ENCODE results near the gene SND1.

DNA sequence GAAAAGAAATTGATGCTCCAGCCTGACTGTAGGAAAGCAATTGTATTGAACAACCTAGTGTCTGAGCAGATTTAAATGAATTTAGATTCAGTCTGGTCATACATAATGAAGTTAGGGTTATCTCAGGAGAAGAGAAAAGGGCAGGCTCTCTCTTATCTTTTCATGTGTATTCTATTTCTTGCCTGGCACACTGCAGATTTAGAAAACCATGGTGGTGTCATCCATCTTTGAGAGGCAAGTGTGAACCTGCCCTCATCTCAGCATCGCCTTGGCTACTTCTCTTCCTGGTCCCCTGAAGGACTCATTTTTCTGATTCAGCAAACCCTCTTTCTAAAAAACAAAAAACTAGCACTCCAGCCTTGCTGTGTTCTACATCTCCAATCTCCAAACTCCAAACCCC is 241.6 kb downstream of the SND1 start:
- no peak for TF ChIP-seq EZH2 (optimal IDR thresholded peaks at IDR 0.05; ENCODE audit: low read depth, low read length)
- TF ChIP-seq, protein P1, sequence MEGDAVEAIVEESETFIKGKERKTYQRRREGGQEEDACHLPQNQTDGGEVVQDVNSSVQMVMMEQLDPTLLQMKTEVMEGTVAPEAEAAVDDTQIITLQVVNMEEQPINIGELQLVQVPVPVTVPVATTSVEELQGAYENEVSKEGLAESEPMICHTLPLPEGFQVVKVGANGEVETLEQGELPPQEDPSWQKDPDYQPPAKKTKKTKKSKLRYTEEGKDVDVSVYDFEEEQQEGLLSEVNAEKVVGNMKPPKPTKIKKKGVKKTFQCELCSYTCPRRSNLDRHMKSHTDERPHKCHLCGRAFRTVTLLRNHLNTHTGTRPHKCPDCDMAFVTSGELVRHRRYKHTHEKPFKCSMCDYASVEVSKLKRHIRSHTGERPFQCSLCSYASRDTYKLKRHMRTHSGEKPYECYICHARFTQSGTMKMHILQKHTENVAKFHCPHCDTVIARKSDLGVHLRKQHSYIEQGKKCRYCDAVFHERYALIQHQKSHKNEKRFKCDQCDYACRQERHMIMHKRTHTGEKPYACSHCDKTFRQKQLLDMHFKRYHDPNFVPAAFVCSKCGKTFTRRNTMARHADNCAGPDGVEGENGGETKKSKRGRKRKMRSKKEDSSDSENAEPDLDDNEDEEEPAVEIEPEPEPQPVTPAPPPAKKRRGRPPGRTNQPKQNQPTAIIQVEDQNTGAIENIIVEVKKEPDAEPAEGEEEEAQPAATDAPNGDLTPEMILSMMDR (IDR thresholded peaks at IDR 0.05; ENCODE audit: low read length): no peak
- no peak for TF ChIP-seq EZH2phosphoT487 (IDR thresholded peaks at IDR 0.05; ENCODE audit: low read length)

Data from MM.1S (cell line).